SK-N-SH (cell line): ENCODE measurements around the gene TSPAN14. TPM values are rescaled to one million over a fixed set of nuclear protein-coding genes. Genes with fewer than 3 reads are reported as not detected.

Experiments
- CTCF ChIA-PET: fragments of 300-600, 350-600 bp; formaldehyde crosslinking; extraction: SDS; loops from one replicate; lab custom pipeline; 2021; lab: Yijun Ruan, JAX
- POLR2A ChIA-PET: fragments of 350-600 bp; sonication (Branson Sonifier 250); formaldehyde crosslinking; extraction: SDS; loops from one replicate; lab custom pipeline; 2020; ENCODE audit warnings: antibody characterized with exemption, inconsistent platforms; lab: Yijun Ruan, JAX
- DNase-seq: peaks from one replicate; pipeline ENCODE4 v3.0.0; 2012
- H2AFZ ChIP-seq: fragments of 200-600 bp; sonication (generic); 2 replicates; pipeline ENCODE4 v1.8.1; 2016; ENCODE audit warnings: antibody characterized with exemption, mild to moderate bottlenecking, low read depth
- H3F3A ChIP-seq: fragments of 200-600 bp; sonication (generic); replicated peaks from 2 replicates; pipeline ENCODE3; 2016; ENCODE audit warnings: antibody characterized with exemption, mild to moderate bottlenecking; ENCODE audit not compliant: insufficient read depth
- H3K27ac ChIP-seq, 2 experiments: fragments of 200-500 bp in 1 of 2; fragments of 200-600 bp in 1 of 2; sonication (Bioruptor generic) in 1 of 2; sonication (generic), shearing (Covaris generic) in 1 of 2; 2 replicates each; pipeline versions ENCODE4 v1.5.1 to v1.6.1; 2014 to 2016; ENCODE audit warnings: low read depth in 2 of 2, inconsistent platforms in 1 of 2, low read length in 1 of 2, mild to moderate bottlenecking in 1 of 2, mixed read lengths in 1 of 2
- H3K27me3 ChIP-seq: fragments of 200-600 bp; sonication (generic), shearing (Covaris generic); 2 replicates; pipeline ENCODE4 v1.6.1; 2016; ENCODE audit warnings: mixed run types; ENCODE audit not compliant: insufficient read depth
- H3K36me3 ChIP-seq, 2 experiments: fragments of 200-500 bp in 1 of 2; fragments of 200-600 bp in 1 of 2; sonication (Bioruptor generic) in 1 of 2; sonication (generic) in 1 of 2; replicated peaks in 1 of 2; 2 replicates each; pipeline versions ENCODE3 to v1.5.1; 2014 to 2016; ENCODE audit warnings: low read length in 1 of 2, mild to moderate bottlenecking in 1 of 2; ENCODE audit not compliant: insufficient read depth in 2 of 2, control insufficient read depth in 1 of 2
- H3K4me1 ChIP-seq, 2 experiments: fragments of 200-500 bp in 1 of 2; fragments of 200-600 bp in 1 of 2; sonication (Bioruptor generic) in 1 of 2; sonication (generic), shearing (Covaris generic) in 1 of 2; 2 replicates each; pipeline versions ENCODE4 v1.5.1 to v1.6.1; 2014 to 2016; ENCODE audit warnings: low read depth in 1 of 2, low read length in 1 of 2, mixed run types in 1 of 2; ENCODE audit not compliant: insufficient read depth in 2 of 2, control insufficient read depth in 1 of 2
- H3K4me2 ChIP-seq: fragments of 200-600 bp; sonication (generic), shearing (Covaris generic); 2 replicates; pipeline ENCODE4 v1.6.1; 2017; ENCODE audit warnings: mixed run types
- H3K4me3 ChIP-seq, 2 experiments: fragments of 200-500 bp in 1 of 2; fragments of 200-600 bp in 1 of 2; sonication (Bioruptor generic) in 1 of 2; sonication (generic), shearing (Covaris generic) in 1 of 2; 2 replicates each; pipeline versions ENCODE4 v1.5.1 to v1.8.1; 2014 to 2016; ENCODE audit warnings: low read depth in 2 of 2, inconsistent platforms in 1 of 2, low read length in 1 of 2, mild to moderate bottlenecking in 1 of 2, mixed read lengths in 1 of 2, moderate library complexity in 1 of 2
- H3K79me2 ChIP-seq: fragments of 200-600 bp; sonication (generic); 2 replicates; pipeline ENCODE4 v1.8.1; 2017; ENCODE audit warnings: mild to moderate bottlenecking; ENCODE audit not compliant: insufficient read depth
- H3K9ac ChIP-seq: fragments of 200-600 bp; sonication (generic); 2 replicates; pipeline ENCODE4 v1.6.1; 2017; ENCODE audit warnings: mixed run types
- H3K9me2 ChIP-seq: fragments of 200-600 bp; sonication (generic); 2 replicates; pipeline ENCODE4 v1.6.1; 2017; ENCODE audit warnings: mixed run types
- H3K9me3 ChIP-seq: fragments of 200-600 bp; sonication (generic); 2 replicates; pipeline ENCODE4 v1.6.1; 2017; ENCODE audit warnings: mixed run types, mild to moderate bottlenecking, moderate library complexity
- H4K20me1 ChIP-seq: fragments of 200-600 bp; sonication (generic); 2 replicates; pipeline ENCODE4 v1.6.1; 2017; ENCODE audit warnings: mild to moderate bottlenecking, mixed run types; ENCODE audit not compliant: insufficient read depth
- CHD2 ChIP-seq: fragments of 150-350 bp; IDR thresholded peaks from 2 replicates; pipeline ENCODE4 v1.6.1; 2018; ENCODE audit warnings: low read length; ENCODE audit not compliant: partially characterized antibody
- FOXM1 ChIP-seq: IDR thresholded peaks from 2 replicates; pipeline ENCODE4 v1.4.0; 2012; ENCODE audit warnings: low read depth, mild to moderate bottlenecking
- IRF3 ChIP-seq: fragments of 150-350 bp; IDR thresholded peaks from 2 replicates; pipeline ENCODE4 v1.6.1; 2016; ENCODE audit warnings: mild to moderate bottlenecking, low read depth, low read length
- MEF2A ChIP-seq: IDR thresholded peaks from 2 replicates; pipeline ENCODE4 v1.4.0; 2012; ENCODE audit warnings: low read depth, borderline replicate concordance
- MXI1 ChIP-seq: IDR thresholded peaks from 2 replicates; pipeline ENCODE4 v1.6.1; 2012; ENCODE audit warnings: mild to moderate bottlenecking, low read depth, low read length, improper control_type of control experiment
- NRF1 ChIP-seq: IDR thresholded peaks from 2 replicates; pipeline ENCODE4 v1.6.1; 2012; ENCODE audit warnings: low read depth, mild to moderate bottlenecking, low read length
- PBX3 ChIP-seq: IDR thresholded peaks from 2 replicates; pipeline ENCODE4; 2012
- RCOR1 ChIP-seq: fragments of 150-350 bp; IDR thresholded peaks from 2 replicates; pipeline ENCODE4 v1.6.1; 2017; ENCODE audit warnings: antibody characterized with exemption, low read length
- REST ChIP-seq: IDR thresholded peaks from 2 replicates; pipeline ENCODE4 v1.6.1; 2012; ENCODE audit warnings: mild to moderate bottlenecking, low read depth, low read length, moderate library complexity
- SIN3A ChIP-seq: IDR thresholded peaks from 2 replicates; pipeline ENCODE4 v1.6.1; 2012; ENCODE audit warnings: low read depth, mild to moderate bottlenecking, low read length, moderate library complexity, borderline replicate concordance
- SMC3 ChIP-seq: IDR thresholded peaks from 2 replicates; pipeline ENCODE4 v1.6.1; 2012; ENCODE audit warnings: low read depth, low read length, improper control_type of control experiment
- TCF12 ChIP-seq: IDR thresholded peaks from 2 replicates; pipeline ENCODE4 v1.4.0; 2012
- USF1 ChIP-seq: IDR thresholded peaks from 2 replicates; pipeline ENCODE4 v1.4.0; 2012; ENCODE audit warnings: low read depth, borderline replicate concordance
- USF2 ChIP-seq: fragments of 150-350 bp; IDR thresholded peaks from 2 replicates; pipeline ENCODE4 v1.6.1; 2017; ENCODE audit warnings: antibody characterized with exemption, low read length, low read depth, borderline replicate concordance
- WGBS: methylation state at CpG from one replicate; pipeline ENCODE4 v1.1.6; 2017; ENCODE audit warnings: low lambda C conversion rate; 5-methylcytosine and 5-hydroxymethylcytosine counted together
- polyA plus RNA-seq, 3 experiments: library from polyadenylated mRNA; depleted of rRNA; stranded (reverse); fragments of >200 nt; gene quantifications; 2 replicates each; pipeline ENCODE4 v1.2.3, GENCODE V29; 2012

Gene TSPAN14
- polyA plus RNA-seq, 1 of the 3 experiments (the other 2 are of a cell fraction) = 78.1 TPM

GRCh38 chr10:80466724-80467326, 12.7 kb downstream of the TSPAN14 start:
- peaks cover 100% of the 10 kb centered on the region for H3K79me2 ChIP-seq
- H2AFZ ChIP-seq = no peak overlapping the region
- peaks cover 81% of the 10 kb centered on the region for H4K20me1 ChIP-seq
- no peaks in the 10 kb centered on the region for H3K9me3 ChIP-seq
- no peak overlapping the region for H3K4me2 ChIP-seq
- CTCF ChIA-PET = interaction anchor here (4.0 to 35.3 kb wide), 3 partner anchors 22 to 39 kb away, joined by 20 to 602 read pairs (median 38); no protein-coding TSS in a partner anchor
- H3K9ac ChIP-seq = no peak overlapping the region
- peaks cover 2 to 11% of the 10 kb centered on the region in 2 experiments for H3K36me3 ChIP-seq
- TF ChIP-seq FOXM1 (no peak), REST (no peak), SMC3 (no peak), MEF2A (no peak), USF2 (no peak), USF1 (no peak), RCOR1 (no peak), TCF12 (no peak), CHD2 (no peak), IRF3 (no peak), SIN3A (no peak), NRF1 (no peak), PBX3 (no peak), MXI1 (no peak)
- WGBS = 92% methylated on average over 10 of the region's 10 CpGs
- no peaks in the 10 kb centered on the region for H3K27me3 ChIP-seq
- H3K4me1 ChIP-seq = peaks cover 49 to 54% of the 10 kb centered on the region in 2 experiments
- no peaks in the 10 kb centered on the region for H3K9me2 ChIP-seq
- H3K4me3 ChIP-seq = no peak overlapping the region
- POLR2A ChIA-PET = no interaction called here
- DNase-seq = no peak
- peaks cover 5% of the 10 kb centered on the region for H3F3A ChIP-seq
- H3K27ac ChIP-seq = no peak overlapping the region
